GOT3 (cell line): Measurements from ENCODE around the gene FAM222B.
"Not testable (repeated sequence)": the region's sequence is repeated elsewhere in the genome, so short reads cannot be mapped to it uniquely, and the experiment has no call there.

Experiments used
- DNase-seq: peaks from one replicate; lab custom pipeline; 2025; ENCODE audit warnings: mixed read lengths; lab: John Stamatoyannopoulos, UW

The FAM222B gene

DNA sequence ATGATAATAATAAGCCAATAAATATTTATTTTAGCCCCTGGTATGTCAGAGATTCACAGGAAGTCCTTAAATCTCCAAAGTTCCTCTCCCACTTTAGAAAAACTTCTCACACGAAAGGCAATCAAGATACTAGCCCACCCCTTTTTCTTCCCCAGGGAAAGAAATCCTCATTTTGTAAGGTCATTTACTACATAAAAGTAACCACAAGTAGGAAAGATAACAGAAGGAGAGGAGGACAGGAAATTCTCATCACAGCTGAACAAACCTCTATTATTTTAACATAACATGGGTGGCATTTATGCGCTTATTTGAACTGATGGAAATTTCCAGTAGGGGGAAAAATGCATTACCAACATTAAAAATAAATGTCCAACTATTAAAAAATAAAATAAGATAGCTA, 3.4 kb downstream of the FAM222B start:
- DNase-seq, result no peak

DNA sequence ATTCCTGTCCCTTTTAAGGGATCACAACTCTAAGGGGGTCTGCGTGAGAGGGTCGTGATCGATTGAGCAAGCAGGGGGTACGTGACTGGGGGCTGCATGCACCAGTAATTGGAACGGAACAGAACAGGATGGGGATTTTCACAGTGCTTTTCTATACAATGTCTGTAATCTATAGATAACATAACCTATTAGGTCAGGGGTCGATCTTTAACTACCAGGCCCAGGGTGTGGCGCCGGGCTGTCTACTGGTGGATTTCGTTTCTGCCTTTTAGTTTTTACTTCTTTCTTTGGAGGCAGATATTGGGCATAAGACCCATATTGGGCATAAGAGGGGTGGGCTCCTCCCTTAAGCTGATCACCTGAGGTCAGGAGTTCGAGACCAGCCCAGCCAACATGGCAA, 6.0 kb downstream of the FAM222B start:
- not testable (repeated sequence) for DNase-seq

DNA sequence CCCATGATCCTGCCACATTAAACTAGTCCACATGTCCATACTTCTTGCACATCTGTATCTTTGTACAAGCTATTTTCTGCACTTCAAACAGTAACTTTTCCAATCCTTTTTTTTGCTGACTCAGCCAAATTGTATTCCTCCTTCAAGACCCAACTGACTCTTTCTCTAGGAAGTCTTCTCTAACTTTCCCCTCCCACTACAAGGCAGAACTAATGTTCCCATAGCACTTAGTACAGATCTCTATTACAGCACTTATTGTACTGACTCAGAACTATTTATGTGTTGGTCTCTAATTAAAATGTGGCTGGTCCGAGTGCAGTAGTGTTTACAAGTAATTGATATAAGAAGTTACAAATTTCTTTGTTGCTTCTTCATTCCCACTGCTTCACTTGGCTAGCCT, 8.2 kb downstream of the FAM222B start:
- no peak for DNase-seq

DNA sequence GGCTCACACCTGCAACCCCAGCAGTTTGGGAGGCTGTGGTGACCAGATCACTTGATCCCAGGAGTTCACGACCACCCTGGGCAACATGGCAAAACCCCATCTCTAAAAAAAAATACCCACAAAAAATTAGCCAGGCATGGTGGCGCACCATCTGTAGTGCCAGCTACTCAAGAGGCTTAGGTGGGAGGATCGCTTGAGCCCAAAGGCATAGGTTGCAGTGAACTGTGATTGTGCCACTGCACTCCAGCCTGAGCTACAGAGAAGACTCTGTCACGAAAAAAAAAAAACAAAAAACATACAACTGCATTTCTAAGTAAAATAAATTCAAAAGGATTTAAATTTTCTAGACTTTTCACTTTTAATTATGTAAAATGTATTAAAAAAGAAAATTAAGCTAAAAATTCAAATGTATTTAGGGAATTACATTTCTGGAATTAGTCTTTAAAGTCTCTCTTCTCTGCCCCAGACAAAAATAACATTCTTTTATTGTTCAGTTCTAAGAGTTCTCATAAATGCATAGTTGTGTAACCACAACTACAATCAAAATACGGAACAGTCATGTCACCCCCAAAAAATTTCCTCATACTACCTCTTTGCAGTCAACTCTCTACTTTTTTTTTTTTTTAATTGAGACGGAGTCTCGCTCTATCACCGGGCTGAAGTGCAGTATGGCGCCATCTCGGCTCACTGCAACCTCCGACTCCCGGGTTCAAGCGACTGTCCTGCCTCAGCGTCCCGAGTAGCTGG, 14.1 kb downstream of the FAM222B start:
- DNase-seq, result no peak

DNA sequence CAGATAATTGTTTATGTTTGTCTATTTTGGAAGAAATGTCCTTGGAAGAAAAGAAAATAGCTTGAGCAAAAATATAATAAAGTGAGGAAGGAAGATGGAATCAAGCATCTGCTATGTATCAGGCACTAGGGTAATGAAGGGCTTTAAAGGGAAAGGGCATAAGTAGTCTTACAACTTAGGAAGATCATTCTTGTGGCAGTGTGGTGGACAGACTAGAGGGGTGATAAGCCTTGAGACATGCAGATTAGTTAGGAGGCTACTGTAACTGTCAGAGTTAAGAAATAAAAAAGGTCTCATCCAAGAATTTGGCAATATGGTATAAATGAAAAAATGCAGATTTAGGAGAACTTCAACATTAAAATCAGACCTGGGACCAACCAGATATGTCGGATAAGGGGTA, 14.9 kb downstream of the FAM222B start:
- DNase-seq, result no peak

DNA sequence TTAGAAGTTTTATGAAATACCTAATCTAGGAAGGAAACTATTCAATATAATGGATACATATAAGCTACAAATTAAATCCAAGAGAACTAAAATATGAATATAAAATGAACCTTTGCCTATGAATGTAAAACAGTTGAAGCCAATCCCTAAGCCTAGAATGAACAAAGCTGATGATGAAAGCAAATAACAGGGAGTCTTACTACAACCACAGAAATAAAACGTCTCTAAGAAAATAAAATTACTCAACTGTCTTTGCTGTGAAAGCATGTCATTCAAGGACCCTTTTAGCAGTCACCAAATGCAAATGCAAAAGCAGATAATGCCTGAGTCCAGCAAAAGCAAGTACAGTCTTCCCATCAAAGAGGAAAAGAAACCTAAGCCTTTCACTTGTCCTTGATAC, 23.0 kb downstream of the FAM222B start:
- DNase-seq, result no peak

DNA sequence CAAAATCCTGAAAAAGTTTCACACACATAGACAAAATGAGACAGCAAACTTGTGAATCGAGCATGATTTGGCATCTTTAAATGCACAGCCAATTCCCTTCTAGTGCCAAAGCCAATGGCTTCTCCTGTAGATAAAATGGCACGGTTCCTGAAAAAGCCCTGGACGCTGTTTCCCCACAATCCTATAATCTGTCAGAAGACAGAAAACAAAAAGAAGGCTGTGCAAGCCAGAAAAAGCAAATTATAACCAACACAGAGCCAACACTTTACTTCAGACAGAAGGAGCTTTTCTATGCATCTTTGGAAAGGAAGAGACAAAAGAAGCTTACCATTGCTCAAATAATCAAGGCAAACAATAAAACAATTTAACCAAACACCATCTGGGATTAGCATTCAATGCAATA, 23.8 kb downstream of the FAM222B start:
- DNase-seq, result no peak

DNA sequence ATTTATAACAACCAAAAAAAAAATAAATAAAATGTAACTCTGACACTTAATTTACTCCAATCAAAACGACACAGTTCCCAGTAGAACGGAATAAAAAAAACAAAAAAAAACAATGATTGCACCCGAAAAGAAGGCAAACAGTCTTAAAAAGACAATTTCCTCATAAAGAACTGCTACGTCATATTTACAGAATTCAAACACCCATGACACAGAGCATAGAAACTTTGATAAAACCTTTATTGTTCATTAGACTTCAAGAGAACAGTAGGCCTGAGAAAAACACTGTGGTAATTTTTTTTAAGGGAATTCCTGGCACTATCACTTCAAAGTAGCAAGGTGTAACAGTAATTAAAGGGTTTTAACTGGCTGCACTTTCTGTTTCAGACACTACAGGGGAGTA, 26.1 kb downstream of the FAM222B start:
- no peak for DNase-seq

DNA sequence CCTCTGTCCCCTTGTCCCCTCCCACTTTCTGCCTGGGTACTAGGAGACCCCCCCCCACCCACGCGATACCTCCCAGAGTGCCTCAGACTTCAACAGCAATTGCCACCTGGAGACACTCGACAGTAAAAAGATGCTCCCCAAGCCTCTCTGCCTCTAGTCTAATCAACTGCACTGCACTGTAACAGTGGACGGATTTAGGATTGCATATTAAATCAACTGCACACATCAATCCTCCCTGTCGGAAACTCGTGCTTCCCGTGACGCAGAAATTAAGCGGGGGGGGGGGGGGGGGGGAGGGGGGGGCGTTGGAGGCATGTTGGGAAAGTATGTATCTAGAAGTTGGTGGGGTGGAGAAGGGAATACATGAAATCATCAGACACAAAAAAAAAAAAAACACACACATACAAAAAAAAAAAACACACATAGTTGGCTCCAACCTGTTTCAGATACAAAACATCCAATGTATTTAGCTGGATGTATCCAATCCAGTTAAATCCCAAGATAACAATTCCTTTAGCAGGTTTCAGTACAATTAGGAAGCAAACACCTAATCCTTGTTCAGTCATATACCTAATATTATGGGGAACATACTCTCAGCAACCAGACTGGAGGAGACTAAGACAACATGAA, 29.7 kb downstream of the FAM222B start:
- no peak for DNase-seq

DNA sequence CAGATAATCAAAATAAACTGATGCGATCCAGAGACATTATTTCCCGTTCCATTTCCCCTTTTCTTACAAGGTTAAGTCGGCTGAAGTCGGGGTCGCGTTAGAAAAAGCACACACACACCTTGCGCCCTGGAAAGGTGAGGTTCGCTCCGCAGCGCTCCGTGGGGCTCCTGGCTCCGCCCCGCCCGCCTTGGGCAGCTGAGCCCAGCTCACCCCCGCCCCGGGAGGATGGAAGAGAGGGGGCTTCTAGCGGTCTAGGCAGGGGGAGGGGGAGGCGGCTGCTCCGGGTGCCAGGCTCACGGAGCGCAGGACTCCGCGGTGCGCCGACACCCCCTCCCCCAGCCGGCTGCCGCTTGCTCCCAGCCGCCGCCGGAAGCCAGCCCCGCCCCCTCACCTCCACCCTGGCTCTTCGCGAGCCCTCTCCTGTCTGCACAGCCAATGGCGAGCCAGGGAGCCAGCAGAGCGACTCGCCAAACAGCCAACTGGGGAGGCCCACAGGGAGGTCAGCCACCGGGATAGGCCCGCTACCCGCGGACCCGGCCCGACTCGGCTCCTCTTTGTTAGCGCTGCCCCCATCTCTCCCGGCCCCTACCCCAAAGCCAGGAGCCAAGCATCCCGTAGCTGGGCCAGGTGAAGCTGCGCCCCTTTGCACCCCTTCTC, 30.4 kb downstream of the FAM222B start:
- DNase-seq, result peak; percentile 87

DNA sequence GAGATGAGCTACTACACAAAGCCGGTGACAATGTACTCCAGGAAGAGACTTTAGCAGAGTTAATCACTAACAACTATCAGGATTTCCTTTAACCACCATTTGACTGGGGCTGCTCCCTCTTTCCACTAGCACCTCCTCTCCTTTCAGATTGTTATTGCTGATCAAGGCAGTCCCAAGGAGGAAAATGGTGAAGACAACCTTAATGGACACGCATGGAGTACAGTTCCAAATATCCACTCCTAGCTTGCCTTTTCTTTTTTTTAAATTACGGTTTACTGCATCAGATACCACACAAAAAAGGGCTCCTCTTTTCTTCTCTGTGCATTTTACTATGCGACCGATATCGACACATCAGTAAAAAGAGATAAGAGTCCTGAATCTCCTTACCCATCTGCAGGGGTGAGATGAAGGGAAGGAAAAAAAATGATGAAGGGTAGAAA, 30.9 kb downstream of the FAM222B start:
- no peak for DNase-seq

DNA sequence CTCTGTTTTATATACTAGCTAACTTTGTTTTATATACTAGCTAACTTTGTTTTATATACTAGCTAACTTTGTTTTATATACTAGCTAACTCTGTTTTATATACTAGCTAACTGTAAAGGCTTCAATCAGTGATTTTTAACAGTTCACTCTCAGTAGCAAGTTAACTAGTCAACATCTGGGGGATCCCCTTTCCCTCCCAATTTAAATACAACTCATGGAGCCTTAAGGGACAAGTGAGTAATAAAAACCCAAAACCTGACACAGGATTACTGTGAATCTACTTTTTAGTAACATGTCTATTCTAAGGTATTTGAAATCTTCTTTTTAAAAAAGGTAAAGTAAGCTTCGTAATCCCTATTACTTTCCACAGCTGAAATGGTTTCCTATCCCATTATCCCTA, 32.2 kb downstream of the FAM222B start:
- no peak for DNase-seq

DNA sequence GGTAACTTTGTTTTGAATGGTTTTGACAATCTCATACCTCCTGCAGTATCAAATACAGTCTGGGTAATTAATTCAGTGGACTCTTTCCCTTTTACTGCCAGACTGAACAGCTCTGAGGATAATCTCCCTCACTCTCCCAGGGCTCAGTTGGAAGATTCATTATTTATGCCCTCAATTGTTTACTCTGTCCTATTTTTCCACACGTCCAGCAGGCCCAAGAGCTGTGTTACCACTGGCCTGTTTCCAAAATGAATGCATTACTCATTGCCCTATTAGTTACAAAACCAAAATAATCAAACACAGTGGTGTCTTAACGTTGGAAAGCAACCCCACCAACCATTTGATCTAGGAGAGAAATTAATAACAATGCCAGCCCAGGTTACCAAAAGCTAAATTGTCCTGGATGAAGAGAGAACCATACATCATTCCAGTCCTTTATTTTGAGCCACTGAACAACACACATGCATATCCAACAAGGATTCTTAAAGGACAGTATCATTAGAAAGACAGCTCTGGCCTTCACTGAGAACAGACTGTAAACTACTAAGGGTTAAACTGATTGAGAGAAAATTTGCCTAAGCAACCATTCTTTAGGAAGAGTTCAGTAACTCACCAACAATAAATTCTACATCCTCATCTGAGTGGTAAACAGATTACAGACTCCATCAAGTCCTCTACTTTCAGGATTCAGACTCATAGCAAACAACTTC, 34.5 kb downstream of the FAM222B start:
- DNase-seq, result no peak

DNA sequence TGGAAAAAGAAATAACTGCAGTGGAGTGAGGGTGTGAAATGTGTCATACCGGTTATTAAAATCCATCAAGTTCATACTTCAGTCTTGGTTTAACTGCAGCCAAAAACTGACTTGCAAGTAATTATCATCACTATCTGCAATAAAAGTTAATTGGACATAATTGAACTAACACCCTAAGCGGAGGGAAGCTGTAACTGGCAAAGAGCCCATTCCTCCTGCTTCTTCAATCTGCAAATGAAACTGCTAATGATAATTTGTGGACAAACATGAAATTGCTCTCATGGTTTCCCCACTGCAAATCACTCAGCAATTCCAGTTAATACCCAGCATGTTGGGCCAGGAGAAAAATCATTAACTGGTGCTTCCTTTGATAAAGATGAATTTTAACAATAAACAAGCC, 46.5 kb downstream of the FAM222B start:
- no peak for DNase-seq

DNA sequence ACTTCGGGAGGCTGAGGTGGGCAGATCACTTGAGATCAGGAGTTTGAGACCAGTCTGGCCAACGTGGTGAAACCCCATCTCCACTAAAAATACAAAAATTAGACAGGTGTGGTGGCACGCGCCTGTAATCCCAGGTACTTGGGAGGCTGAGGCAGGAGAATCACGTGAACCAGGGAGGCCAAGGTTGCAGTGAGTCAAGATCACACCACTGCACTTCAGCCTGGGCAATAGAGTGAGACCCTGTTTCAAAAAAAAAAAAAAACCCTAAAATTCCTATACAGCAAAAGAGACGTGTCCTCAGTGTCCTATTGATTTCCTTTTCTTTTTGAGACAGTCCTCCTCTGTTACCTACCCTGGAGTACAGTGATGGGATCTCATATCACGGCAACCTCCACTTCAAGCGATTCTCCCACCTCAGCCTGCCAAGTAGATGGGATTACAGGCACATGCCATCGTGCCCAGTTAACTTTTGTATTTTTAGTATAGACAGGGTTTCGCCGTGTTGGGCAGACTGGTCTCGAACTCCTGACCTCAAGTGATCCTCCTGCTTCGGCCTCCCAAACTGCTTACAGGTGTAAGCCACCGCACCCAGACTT, 47.6 kb downstream of the FAM222B start:
- not testable (repeated sequence) for DNase-seq

DNA sequence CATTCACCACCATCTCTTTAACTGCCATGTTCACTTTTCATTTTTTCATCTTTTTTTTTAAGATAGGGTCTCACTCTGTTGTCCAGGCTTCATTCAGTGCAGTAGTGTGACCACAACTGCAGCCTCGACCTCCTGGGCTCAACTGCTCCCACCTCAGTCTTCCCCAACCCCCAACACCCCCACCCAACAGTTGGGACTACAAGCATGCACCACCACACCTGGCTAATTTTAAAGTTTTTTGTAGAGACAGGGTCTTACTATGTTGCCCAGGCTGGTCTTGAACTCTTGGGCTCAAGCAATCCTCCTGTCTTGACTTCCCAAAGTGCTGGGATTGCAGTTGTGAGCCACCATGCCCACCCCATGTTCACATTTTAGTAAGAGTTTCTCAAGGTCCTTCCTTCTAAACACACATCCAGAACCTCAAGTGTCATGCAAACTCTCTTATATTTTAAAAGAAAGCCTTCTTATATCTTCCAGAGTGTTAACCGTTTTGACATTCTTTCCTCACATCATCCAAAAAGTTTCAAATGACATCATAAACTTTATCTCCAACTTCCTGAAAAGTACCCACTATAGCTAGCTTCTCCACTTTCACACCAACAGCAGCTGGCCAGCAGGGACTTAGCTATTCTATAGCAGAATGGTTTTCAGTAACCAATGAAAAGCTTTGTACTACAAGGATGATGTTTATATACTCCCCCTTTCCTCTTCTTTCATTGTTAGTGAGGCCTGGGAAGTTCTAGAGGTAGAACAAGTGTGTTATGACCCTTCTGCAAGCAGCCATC, 49.5 kb downstream of the FAM222B start:
- DNase-seq, result no peak

DNA sequence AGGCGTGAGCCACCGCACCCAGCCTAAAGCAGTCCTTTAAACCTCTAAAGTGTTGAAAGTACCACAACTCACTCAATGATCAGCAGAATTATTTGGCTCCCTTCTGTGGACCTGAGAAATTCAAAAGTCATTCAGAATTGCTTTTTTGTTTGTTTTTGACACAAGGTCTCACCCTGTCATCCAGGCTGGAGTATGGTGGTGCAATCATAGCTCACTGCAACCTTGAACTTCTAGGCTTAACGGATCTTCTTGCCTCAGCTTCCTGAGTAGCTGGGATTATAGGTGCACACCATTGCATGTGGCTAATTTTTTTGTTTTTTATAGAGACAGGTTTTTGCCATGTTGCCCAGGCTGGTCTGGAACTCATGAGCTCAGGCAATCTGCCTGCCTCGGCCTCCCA, 54.5 kb downstream of the FAM222B start:
- DNase-seq, result no peak

DNA sequence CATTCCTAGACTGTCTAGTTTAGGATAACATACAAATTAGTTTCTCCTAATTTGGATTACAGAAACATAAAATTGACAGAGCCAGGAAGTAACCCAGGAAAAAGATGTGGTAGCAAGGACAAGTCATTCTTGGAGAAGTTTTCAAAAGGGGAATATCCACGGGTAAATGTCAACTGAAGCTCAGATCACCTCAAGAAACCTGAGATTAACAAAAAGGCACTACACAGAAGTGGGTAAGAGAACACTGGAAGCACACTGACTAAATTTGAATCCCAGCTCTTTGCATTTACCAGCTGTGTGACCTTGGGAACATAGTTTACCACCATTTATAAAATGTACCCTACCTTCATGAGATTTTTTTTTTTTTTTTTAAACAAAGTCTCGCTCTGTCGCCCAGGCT, 59.4 kb downstream of the FAM222B start:
- DNase-seq, result no peak

DNA sequence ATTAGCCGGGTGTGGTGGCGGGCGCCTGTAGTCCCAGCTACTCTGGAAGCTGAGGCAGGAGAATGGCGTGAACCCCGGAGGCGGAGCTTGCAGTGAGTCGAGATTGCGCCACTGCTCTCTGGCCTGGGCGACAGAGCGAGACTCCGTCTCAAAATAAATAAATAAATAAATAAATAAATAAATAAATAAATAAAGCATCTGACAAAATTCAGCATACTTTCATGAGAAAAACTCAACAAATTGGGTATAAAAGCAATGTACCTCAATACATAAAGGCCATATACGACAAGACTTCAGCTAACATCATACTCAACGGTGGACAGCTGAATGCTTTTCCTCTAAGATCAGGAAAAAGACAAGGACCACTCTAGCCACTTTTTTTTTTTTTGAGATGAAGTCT, 63.0 kb downstream of the FAM222B start:
- not testable (repeated sequence) for DNase-seq

DNA sequence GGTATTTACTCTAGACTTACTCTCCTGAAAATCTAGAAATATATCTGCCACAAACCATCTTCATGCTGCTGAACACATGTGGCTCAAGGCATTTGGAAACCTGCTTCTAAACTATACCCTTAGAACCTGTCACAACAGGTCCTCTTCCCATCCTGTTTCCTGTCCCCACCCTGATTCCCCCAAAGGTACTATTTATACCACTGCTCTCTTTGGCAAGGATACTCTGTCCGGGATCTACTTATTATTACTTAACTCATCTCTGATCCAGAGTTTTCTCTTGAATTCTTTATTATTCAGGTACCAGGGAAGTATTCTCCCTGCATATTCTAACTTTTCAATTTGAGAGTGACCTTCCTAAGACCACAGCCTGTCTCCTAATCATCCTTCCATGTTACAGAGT, 65.4 kb downstream of the FAM222B start:
- DNase-seq, result no peak

DNA sequence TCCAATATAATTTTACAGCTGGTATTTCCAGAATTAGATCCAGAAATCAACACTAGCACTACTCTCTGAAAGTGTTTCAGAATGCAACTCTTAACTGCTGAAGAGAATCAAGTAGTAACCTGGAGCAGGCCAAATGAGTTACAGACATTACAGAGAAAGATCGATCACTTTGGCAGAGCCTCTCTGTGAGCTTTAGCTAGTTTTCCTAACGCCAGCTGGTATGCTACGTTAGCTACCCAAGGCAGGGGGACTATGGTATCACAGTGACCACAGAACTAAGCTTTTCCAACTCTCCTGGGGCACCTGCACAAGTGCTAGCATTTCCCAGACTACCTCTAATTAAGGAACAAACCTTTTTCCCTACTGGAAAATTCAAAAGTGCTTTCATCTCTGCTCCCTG, 68.4 kb downstream of the FAM222B start:
- no peak for DNase-seq
